Inflammatory macrophage treated with lipopolysaccharide for 1 hour (primary cell): Measurements from ENCODE around the gene STBD1.
"Not testable (repeated sequence)": the region's sequence is repeated elsewhere in the genome, so short reads cannot be mapped to it uniquely, and the experiment has no call there.

Experiments used
- DNase-seq, 2 donors: peaks; one replicate each; pipeline ENCODE4 v3.0.0-alpha.2; 2020 to 2022

Gene STBD1

DNA sequence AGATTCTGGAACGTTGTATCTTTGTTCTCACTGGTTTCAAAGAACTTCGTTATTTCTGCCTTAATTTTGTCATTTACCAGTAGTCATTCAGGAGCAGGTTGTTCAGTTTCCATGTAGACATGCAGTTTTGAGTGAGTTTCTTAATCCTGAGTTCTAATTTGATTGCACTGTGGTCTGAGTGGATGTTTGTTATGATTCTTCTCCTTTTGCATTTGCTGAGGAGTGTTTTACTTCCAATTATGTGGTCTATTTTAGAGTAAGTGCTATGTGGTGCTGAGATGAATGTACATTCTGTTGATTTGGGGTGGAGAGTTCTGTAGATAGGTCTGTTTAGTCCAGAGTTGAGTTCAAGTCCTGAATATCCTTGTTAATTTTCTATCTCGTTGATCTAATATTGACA lies 18.7 kb upstream of the STBD1 start:
- not testable (repeated sequence) for DNase-seq

DNA sequence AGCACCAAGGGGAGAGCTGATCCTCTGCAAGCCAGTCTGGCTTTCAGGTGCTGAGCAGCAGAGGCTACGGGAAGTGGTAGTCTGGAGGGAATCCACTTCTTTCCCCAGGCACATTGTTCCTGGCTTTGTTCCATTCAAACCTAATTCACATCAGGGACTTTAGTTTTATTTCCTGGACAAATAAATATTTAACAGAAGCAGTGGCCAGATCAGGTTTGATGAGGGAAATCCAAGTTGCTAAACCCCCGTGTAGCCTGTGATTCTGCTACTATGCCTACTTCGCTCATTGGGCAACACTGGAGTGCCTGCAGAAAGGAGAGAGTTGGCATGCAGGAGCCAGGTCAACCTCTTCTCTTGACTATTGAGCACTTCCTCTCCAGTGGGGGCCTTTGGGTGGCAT lies 13.8 kb upstream of the STBD1 start:
- DNase-seq = no peak

DNA sequence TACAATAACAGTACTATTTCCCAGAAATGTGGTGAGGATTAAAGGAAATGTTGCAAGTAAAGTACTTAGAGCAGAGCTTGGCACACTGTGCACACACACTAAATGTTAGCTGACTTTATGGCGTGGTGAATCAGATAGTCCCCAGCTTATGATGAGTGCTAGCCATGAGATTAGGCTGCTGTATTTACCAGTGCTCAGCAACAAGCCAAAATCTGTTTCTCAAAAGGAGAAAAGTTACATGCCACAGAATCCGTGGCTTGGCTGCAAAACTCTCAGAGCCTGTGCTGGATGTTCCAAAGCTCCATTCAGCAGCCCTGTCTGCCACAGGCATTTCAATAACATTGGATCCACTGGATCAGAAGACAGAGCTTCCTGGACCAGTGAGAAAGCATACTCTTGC lies 12.8 kb upstream of the STBD1 start:
- no peak for DNase-seq

DNA sequence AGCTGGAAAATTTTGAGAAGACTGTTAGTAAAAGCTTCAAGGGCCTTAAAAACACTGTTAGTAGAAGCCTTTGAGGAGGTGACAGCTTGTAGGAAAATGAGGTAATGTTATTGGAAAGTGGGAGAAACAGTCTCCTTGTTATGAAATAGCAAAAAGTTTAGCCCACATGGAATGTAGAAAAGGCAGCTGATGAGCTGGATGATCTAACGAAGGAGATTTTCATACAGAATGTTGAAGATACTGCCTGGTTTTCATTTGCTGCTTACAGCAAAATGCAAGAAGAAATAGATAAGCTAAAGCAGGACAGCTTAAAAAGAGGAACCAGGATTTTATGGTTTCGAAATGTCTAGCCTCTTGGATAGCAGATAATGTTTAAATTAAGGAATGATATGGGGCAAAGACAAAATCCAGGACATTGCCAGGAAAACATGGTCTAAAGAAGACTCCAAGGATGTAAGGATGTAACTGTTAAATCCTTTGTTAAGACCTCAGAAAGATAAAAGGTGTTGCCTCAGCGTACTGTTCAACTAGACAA lies 10.2 kb upstream of the STBD1 start:
- DNase-seq = peak; percentile 56 to 84

DNA sequence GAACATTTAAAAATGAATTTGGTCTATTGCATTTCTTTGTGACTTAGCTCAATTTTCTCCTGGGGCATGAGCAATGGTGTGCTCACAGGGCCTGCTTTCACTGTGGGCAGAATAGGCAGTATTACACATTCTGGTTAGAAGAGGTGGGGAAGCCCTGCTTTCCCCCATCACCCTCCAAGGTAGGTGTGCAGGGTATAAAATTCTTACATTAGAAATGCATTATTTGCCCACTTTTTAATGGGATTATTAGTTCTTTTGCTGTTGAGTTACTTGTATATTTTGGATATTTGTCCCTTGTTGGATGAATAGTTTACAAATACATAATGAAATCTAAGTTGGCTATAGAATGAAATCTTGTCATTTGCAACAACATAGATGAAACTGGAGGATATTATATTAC lies 8.3 kb upstream of the STBD1 start:
- no peak for DNase-seq

DNA sequence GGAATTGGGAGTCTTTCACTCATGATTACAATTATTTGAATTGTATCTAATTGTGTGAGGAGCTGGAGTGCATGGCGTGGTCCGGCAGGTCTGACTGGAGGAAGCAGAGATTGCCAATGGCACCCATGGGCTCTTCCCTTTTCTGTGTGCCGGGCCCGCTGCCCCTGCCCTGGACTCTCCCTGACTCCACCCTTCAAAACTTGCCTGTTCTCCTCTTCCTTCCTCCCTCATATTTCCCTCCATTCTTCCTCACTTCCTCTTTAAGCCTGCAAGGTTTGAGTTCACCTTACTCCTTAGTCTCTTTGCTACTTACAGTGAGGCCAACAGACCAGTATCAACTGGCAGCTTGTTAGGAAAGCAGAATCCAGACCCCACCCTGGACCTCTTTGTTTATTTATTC lies 6.5 kb upstream of the STBD1 start:
- peak; percentile 61 to 63 for DNase-seq

DNA sequence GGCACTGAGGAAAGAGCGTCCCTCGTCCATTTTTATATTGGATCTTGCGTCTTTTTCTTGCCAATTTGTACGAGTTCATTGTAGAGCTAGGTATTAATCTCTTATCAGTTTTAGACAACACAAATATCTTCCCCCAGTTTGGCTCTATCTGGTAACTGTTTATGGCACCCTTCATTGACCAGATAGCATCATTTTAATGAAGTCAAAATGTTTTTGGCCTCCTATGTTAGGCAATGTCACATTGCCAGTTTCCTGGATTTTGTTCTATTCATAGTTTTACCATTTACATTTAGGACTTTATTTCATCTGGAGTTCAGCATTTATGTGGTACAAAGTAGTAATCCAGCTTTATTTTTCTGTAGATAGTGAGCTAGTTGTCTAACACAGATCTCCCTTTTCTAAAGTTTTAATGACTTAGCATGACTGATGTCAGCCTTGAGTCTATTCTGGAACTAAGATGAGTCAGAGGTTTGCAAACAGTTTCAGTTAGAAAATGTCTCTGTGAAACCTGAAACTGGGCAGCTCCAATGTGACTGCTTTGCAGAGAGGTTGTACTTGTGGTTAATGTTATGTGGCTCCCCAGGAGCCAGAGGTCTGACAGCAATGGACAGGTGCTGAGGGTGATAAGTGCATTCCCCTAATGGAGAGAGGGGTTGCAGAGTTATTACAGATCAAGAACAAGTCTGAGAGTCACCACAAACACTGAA lies 5.3 kb upstream of the STBD1 start:
- DNase-seq = peak; percentile 80 to 84

DNA sequence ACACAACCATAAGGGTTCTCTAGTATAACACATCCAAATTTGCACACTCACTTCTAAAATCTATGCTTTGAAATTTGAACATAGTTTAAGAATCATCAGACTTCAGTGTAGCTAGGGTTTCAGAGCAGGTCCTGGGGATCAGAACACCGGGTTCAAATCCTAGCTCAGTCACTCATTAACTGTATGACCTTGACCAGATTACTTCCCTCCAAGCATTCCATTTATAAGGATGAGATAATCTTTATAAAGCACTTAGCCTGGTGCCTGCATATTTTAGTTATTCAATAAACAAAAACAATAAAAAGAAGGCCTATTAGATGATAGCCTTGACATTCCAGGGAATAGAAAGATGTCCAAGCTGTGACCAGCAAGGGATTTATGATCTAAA lies 4.8 kb upstream of the STBD1 start:
- DNase-seq = no peak

DNA sequence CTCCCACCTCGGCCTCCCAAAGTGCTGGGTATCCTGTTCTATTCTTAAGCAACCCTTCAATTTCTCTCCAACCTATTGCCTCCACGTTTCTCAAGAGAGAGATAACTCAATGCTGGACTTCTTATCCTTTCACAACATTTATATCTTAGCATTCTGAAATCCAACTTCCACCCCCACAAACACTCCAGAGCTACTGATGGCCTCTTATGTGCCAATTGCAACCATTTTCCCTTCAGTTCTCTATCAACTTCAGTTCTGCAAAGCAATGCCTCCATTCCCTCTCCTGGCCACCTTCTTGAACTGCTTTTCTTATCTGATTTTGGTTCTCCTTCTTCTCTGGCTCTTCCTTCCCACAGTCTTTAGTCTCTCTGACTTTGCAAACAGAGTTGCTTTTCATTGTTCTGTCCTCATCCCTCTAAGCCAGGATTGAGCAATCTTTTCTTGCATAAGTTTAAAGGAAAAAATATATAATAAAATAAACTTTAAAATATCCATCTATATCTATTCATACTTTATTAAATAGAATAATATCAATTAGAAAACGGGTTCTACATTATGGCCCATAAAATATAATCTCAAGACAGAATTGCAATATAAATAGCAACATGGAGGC lies 3.6 kb upstream of the STBD1 start:
- DNase-seq = peak; percentile 90 to 97

DNA sequence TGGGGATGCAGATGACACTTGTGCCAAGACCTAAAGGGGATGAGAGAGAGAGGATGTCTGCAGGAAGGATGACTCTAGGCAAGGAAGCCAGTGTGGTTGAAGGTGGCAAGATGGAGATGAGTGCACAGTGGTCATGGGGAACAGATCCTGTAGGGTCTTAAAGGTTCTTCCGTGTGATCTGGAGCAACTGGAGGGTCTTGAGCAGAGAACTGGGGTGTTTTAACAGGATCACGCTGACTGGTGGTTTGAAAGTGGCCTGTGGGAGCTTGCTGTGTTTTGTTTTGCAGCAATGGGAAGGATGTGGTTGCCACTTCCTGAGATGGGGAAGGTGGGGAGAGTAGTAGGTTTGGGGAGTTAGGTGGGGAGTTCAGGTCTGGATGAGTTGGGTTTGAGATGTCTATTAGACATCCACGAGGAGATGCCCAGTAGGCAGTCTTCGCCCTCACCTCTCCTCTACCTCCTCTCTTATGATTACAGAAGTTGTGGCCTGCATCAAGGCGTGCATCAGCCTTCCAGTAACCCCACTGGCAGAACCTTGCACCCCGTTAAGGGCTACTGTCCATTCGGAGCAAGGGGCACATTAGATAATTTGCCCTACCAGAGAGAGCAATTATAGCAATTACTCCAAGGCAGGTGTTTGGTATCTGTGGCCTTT lies 1.4 kb upstream of the STBD1 start:
- DNase-seq = no peak

DNA sequence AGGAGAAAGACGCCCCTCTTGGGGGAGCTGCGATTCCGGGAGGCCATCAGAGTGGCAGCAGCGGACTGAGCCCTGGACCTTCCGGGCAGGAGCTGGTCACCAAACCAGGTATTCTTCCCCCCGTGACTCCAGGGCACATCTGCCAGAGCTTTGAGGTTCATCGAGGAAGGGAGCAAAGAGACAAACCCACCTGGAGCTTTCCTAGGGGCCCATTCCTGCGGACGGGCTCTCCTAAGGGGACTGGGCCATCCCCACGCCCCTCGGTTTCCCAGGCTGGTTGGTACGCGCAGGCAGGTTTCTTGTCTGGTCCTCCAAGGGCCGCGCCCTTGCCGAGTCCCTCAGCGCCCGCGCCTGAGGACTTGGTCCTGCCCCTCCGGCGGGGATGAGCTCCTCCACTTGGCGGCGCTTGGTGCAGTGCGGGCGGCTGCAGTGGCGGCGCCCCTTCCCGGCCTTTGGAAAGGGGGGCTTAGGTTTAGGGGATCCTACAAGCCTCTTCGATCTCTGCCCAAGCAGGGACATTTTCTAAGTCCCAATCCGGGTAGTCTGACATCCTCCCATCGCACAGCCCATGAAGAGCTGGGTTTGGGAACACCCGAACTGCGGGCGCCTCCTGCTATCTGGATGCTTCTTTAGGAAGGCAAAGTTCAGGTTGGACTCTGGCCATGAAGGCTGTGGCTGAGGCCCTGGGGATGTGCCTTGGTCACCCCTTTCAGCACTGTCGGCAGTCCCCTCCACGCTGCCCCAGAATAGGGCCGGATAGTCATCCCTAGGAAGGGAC lies 538 bp downstream of the STBD1 start:
- peak in 1 of 2 donors; percentile 35 for DNase-seq

DNA sequence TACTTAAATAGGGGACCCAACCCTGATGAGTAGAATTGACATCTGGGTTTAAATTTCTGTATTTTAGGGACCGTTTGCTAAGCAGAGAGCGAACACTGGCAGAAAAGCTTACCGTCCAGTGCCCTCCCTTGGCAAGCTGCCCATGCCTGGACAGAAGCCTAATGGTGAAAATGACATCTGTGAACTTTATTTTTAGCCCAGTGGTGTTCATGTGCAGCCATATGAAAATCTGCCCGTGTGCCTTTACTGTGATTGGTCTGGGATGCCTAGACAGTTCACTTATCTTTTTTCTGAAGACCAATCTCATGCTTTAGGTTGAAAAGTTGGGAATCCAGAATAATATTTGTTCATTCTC lies 1.1 kb downstream of the STBD1 start:
- DNase-seq = no peak

DNA sequence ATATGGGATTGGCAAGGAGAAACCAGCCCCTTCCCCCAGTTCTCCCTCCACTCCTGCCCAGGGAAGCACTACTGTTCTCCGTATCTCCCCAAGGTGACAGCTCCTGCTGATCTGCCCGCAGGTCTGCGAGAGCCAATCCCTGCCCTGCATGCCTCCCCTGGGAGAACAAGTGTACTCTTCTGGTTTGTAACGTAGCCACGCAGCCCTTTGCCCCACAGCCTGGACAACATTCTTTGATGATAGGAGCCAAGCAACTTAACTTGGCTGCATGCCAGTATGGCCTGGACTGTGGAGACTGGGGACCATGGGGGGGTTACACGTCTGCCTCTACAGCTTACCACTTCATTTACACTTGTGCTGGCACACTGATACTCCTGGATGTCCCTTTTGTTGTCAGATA lies 2.0 kb downstream of the STBD1 start:
- DNase-seq = no peak

DNA sequence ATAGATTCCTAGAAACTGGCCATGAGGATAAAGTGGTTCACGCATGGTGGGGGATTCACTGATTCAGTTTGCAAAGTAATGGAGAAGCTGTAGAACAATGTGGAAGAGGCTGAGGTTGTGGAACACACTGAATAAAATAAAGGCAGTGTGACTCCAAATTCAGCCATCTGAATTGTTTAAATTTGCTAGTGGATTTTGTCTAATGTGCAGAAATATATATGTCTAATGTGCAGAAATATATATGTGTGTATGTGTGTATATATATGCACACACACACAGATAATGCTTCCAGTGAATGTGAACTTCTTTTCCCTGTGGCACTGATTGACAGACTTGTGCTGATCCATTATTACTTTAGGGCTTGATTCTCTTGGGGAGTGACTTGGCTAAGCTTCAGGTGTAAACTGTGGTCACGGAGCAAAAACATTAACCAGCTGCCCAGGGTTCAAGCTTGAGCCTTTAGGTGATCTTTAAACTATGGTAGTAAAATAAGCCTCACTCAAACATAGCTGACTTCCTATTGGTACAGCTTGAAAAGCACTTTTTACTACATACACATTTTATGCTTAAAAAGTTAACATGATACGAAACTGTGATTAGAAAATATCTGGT lies 3.5 kb downstream of the STBD1 start:
- DNase-seq = no peak

DNA sequence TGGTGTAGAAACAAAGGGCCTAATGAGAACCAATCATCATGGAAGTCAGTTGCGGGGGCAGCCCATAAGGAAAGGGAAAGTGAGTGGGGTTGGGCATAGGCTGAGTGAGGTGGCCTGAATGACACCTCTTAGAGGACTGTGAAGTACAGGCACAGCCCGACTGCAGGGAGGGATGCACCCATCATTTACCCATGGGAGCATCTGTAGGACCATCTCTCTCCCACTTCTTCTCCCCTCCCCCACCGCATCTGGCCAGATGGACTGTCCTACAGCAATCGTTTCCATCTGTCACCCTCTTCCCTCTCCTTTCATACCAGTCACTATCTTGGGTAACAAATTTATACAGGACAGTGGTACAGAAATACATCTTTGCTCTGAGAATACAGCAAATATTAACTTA lies 4.2 kb downstream of the STBD1 start:
- no peak for DNase-seq

DNA sequence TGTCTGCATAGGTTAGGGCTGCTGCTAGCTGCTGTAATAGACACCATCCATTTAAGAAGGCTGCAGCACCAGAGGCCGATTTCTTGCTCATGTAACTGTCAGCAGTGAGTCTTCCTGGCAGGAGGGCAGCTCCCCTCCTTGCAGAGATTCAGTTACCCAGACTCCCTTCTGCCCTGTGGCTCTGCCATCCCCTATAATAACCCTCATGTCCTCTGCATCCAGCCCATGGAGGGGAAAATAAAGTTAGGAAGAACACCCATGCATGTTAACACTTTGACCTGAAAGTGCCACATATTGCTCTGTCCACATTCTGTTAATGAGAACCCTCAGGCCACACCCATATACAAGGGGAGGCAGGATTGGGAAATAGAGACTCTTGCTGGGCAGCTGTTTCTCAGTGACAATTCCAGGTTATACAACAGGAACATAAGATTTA lies 5.4 kb downstream of the STBD1 start:
- no peak for DNase-seq

DNA sequence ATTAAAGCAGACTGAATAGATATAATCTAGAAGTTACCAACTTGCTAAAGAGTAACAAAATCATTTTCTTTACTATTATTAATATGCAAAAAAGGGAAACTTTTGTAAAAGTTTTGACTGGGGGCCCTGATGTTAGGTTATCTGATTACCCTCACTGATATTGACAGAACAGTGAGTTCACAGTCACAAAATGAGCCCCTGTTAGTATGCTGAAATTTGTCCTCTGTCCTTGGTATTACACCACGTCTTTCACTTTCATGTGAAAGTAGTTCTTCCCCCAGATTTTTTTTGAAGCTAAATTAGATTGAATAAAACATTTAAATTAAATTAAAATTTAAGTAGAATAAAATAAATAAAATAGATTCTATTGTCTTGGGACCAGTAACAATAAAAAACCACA lies 5.9 kb downstream of the STBD1 start:
- DNase-seq = no peak

DNA sequence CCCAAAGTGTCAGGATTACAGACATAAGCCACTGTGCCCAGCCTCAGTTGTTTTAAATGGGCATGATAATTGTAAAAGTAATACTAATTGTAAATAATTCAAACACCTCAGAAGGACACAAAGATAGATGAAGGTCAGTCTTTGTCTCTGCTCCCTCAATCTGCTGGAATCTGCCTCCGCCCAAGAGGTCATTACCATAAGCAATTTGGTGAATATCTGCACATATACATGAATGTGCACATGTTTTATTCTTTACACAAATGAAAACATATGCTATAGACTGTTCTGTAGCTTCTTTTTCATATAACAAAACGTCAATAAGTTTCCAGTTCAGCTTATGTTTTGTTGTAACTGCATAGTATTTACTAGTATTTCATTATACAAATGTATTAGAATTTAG lies 7.0 kb downstream of the STBD1 start:
- no peak for DNase-seq

DNA sequence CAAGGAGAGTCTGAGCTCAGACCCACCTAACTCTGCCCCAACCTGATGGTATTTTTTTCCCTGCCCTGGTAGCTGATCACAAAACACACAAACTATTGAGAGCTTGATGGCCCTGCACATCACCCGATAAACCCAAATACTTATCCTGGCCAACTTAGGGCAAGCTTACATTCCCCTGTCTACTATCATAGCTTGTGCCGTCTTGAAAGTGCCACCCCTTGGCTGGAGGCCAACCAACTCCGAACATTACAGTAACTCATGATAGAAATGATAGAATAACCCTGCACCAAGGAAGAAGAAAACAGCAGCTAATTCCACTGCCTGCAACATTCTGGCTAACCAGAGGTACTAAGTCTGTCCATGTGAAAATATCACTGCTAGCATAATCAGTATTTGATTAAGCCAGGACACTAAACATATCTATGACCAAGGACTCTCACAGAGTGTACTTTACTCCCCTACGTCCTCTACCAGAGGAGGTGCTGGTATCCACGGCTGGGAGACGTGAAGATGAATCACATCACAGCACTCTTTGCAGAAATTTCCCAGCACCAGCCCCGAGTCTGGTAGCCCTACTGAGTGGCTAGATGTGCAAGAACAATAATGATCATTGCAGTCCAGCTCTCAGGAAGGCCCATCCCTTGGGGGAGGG lies 8.9 kb downstream of the STBD1 start:
- no peak for DNase-seq

DNA sequence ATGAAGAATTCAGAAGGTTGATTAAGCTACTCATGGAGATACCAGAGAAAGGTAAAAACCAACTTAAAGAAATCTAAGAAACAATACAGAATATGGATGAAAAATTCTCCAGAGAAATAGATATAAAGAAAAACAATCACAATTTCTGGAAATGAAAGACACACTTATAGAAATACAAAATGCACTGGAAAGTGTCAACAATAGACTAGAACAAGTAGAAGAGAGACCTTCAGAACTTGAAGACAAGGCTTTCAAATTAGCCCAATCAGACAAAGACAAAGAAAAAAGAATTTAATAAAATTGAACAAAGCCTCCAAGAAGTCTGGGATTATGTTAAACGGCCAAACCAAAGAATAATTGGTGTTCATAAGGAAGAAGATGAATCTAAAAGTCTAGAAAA lies 9.6 kb downstream of the STBD1 start:
- no peak for DNase-seq

DNA sequence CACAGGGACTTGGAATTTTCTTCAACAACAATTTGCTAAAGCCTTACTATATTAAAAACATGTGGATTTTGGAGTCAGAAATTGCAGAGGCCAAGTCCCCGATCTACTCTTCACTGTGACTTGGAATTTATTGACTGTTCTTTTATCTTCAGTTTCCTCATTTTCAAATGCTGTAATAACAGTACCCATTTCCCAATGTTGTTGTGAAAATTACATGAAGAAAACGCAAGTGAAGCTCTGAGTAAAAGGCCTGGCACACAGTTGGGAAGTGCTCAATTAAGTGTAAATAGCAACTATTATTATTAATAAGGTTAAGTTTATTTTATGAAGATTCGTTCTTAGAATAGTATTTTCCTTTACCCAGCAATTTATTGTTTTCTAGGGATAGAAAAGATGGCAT lies 15.7 kb downstream of the STBD1 start:
- peak; percentile 44 to 61 for DNase-seq

DNA sequence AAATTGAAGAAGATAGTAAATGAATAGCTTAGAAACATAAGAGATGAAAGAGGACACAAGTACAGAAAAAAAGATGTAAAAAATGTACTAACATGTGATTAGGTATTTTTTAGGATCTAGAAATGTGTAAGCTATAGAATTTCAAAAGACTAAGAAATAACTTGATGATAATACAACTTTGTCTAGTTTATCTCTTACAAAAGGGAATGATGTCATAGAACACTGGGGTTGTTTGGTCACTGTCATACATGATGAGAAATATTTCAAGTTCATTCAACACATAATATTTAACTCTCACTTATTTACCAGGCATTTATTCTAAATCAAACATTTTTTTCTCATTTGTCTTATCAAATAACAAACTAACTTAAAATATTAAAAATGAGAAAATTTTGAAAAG lies 18.5 kb downstream of the STBD1 start:
- DNase-seq = no peak

DNA sequence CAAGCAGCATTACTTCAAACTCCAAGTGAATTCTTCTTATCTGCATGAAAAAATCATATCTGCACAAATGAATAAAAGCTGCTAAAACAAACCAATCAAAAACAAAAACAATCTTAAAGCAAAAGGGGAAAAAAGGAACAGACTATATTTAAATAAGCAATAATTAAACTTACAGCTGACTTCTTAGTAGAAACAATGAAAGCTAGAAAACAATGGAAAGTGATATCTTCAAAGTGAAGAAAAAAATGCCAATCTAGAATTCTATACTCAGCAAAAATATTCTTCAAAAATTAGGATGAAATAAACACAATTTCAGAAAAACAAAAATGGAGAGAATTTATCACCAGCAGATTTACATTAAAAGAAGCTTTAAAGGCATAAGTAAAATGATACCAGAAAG lies 20.0 kb downstream of the STBD1 start:
- DNase-seq = no peak
